ENCODE data around the gene CDX1.

DNA sequence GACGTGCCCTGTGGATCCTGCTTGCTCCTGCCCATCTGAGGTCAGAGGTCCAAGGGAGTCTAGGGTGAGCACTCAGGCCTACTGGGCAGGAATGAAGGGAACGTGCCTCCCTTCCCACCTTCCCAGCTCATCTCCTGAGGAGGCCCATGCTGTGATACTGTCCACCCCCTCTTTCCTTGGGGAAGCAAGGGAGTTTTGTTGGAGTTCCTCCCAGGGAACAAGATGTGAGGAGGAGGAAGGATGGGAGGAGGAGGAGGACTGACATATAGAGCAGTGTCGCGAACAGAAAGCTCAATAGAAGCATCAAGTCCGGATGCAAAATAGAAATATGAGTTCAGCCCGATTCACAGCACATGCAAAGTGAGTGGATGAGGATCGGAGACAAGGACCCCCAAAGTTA is 64.3 kb downstream of the CDX1 start:
- TF ChIP-seq, protein P1, sequence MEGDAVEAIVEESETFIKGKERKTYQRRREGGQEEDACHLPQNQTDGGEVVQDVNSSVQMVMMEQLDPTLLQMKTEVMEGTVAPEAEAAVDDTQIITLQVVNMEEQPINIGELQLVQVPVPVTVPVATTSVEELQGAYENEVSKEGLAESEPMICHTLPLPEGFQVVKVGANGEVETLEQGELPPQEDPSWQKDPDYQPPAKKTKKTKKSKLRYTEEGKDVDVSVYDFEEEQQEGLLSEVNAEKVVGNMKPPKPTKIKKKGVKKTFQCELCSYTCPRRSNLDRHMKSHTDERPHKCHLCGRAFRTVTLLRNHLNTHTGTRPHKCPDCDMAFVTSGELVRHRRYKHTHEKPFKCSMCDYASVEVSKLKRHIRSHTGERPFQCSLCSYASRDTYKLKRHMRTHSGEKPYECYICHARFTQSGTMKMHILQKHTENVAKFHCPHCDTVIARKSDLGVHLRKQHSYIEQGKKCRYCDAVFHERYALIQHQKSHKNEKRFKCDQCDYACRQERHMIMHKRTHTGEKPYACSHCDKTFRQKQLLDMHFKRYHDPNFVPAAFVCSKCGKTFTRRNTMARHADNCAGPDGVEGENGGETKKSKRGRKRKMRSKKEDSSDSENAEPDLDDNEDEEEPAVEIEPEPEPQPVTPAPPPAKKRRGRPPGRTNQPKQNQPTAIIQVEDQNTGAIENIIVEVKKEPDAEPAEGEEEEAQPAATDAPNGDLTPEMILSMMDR (IDR thresholded peaks at IDR 0.05): no peak
- TF ChIP-seq POLR2AphosphoS5 (IDR thresholded peaks at IDR 0.05) (no peak), EP300 (IDR thresholded peaks at IDR 0.05) (no peak), POLR2A (IDR thresholded peaks at IDR 0.05) (no peak)
